OCI-LY7 (cell line): Measurements from ENCODE around the gene TFIP11. TPM values are rescaled to one million over a fixed set of nuclear protein-coding genes. Genes with fewer than 3 reads are reported as not detected.
A peak's percentile ranks its signal among the peaks of the same experiment; 100 is the strongest.

Experiments used
- BruUV-seq: library from RNA; stranded (reverse); fragments of 400-500 nt; replicated peaks from 2 replicates; lab custom pipeline; 2021; lab: Mats Ljungman, UMichigan
- CTCF ChIA-PET: fragments of 300-600 bp; sonication (Branson Sonifier 250); formaldehyde crosslinking; loops from one replicate; lab custom pipeline; 2022; ENCODE audit warnings: antibody characterized with exemption; ENCODE audit not compliant: unreplicated experiment; lab: Charles Lee
- POLR2A ChIA-PET: fragments of 300-600 bp; sonication (Branson Sonifier 250); formaldehyde crosslinking; loops from one replicate; lab custom pipeline; 2022; ENCODE audit warnings: antibody characterized with exemption; lab: Charles Lee
- DNase-seq: peaks from one replicate; pipeline ENCODE4 v3.0.0-alpha.2; 2015; ENCODE audit warnings: low spot score
- H2AFZ ChIP-seq: fragments of 200-600 bp; sonication (generic), shearing (Covaris generic); 2 replicates; pipeline ENCODE4 v1.6.1; 2014; ENCODE audit warnings: mild to moderate bottlenecking, antibody characterized with exemption, low read length, moderate library complexity
- H3K27ac ChIP-seq: fragments of 200-600 bp; sonication (generic); 2 replicates; pipeline ENCODE4 v1.5.1; 2014; ENCODE audit warnings: mixed run types, low read depth, mild to moderate bottlenecking, moderate library complexity, low read length, inconsistent platforms; ENCODE audit not compliant: poor library complexity, severe bottlenecking
- H3K36me3 ChIP-seq: fragments of 200-600 bp; sonication (generic); 2 replicates; pipeline ENCODE4 v1.6.1; 2014; ENCODE audit warnings: mild to moderate bottlenecking, antibody characterized with exemption, low read length, moderate library complexity, mixed read lengths; ENCODE audit not compliant: insufficient read depth
- H3K4me1 ChIP-seq: fragments of 200-600 bp; sonication (generic); 2 replicates; pipeline ENCODE4 v1.5.1; 2014; ENCODE audit warnings: mild to moderate bottlenecking, low read length; ENCODE audit not compliant: insufficient read depth, poor library complexity, severe bottlenecking
- H3K4me2 ChIP-seq: fragments of 200-600 bp; sonication (generic); 2 replicates; pipeline ENCODE4 v1.6.1; 2014; ENCODE audit warnings: mild to moderate bottlenecking, low read length
- H3K4me3 ChIP-seq: fragments of 200-600 bp; sonication (generic); 2 replicates; pipeline ENCODE4 v1.5.1; 2014; ENCODE audit warnings: mild to moderate bottlenecking, low read depth, low read length; ENCODE audit not compliant: poor library complexity, severe bottlenecking
- H3K79me2 ChIP-seq: fragments of 200-600 bp; sonication (generic); 2 replicates; pipeline ENCODE4 v1.6.1; 2016; ENCODE audit warnings: low read depth, mild to moderate bottlenecking, low read length, moderate library complexity, mixed read lengths; ENCODE audit not compliant: insufficient read depth
- H3K9me2 ChIP-seq: fragments of 200-600 bp; sonication (generic); 2 replicates; pipeline ENCODE4 v1.6.1; 2016; ENCODE audit warnings: mild to moderate bottlenecking, low read length, mixed read lengths; ENCODE audit not compliant: insufficient read depth
- H3K9me3 ChIP-seq: fragments of 200-600 bp; sonication (generic); 2 replicates; pipeline ENCODE4 v1.6.1; 2014; ENCODE audit warnings: mild to moderate bottlenecking, mixed run types, low read length, mixed read lengths
- H4K20me1 ChIP-seq: fragments of 200-600 bp; sonication (generic); 2 replicates; pipeline ENCODE4 v1.6.1; 2014; ENCODE audit warnings: mild to moderate bottlenecking, antibody characterized with exemption, low read length, moderate library complexity, mixed read lengths; ENCODE audit not compliant: insufficient read depth
- CTCF ChIP-seq: fragments of 200-600 bp; sonication (generic); conservative IDR thresholded peaks from 2 replicates; pipeline ENCODE4 v1.5.1; 2014; ENCODE audit warnings: mild to moderate bottlenecking, antibody characterized with exemption, low read length, moderate library complexity, mixed read lengths
- EZH2phosphoT487 ChIP-seq: fragments of 200-600 bp; sonication (generic); IDR thresholded peaks from 2 replicates; pipeline ENCODE4 v1.6.1; 2018; ENCODE audit warnings: low read depth, borderline replicate concordance, mild to moderate bottlenecking, mixed run types, antibody characterized with exemption, low read length, moderate library complexity, mixed read lengths
- intact Hi-C: fragments of 100-400 bp; cut with micrococcal nuclease; formaldehyde crosslinking; loops from one replicate; pipeline ENCODE4 v1.10.0; 2022; ENCODE audit not compliant: unreplicated experiment
- total RNA-seq, 2 experiments: library from RNA; depleted of rRNA in 1 of 2; stranded (reverse); fragments of >200 nt in 1 of 2; shearing (Covaris generic) in 1 of 2; gene quantifications; 2 replicates each; pipeline ENCODE4 v1.2.3, GENCODE V29; 2014 to 2022

Gene TFIP11
- total RNA-seq, 2 experiments from 2014 or later: 45.2 to 54.5 TPM

DNA sequence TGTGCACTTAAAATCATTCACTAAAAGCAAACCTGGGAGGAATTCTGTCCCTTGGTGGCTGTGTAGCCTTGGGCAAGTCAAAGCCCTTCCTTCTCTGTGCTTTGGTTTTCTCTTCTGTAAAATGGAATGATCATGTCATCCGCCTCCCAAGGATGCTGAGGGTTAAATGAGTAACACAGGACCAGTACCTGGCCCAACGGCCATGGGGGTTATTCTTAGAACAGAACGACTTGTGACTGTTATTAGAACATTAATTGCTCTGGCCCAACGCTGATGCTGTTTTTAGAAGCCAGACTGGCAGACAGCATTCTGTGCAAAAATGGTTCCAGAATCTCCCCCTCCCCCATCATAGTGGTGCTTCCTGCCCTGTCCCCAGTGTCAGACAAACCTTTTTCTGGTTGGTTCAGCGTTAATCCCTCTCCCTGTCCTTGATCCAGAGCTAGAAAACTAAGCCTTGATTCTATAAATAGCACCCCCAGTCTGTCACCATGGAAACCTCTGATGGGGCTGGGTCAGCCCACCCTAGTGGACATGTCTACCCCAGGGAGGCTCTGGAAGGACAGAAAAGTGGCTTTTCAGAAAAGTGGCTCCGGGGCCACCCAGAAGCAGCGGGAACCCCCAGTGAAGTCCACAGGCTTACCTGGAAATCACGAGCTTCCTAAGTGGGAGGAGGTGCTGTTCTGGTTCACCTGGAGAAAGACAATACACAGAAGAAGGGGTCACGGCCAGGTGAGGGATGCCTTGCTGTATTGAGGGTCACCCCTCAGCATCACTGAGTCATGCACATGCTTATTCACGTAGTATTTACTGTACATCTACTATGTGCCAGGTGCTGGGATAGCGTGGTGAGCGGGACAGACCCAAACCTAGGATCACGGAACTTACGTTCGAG lies 15.5 kb upstream of the TFIP11 start:
- peak overlapping the region; percentile 5 for H3K27ac ChIP-seq
- intact Hi-C loops: no loop called here
- TF ChIP-seq EZH2phosphoT487 (no peak), CTCF (no peak)
- POLR2A ChIA-PET: interaction anchor here (1.4 kb wide), 1 partner anchor 13 kb away, joined by 3 read pairs; no protein-coding TSS in a partner anchor
- H3K9me2 ChIP-seq: no peaks in the 10 kb centered on the region
- H3K4me1 ChIP-seq: peaks cover 32% of the 10 kb centered on the region
- CTCF ChIA-PET: no interaction called here
- H3K79me2 ChIP-seq: no peaks in the 10 kb centered on the region
- peaks cover 50% of the 10 kb centered on the region; the same call in 1 of the 2 replicates for H3K36me3 ChIP-seq
- BruUV-seq: no TSS peak
- no peaks in the 10 kb centered on the region for H4K20me1 ChIP-seq
- H2AFZ ChIP-seq: no peak overlapping the region
- peak overlapping the region; percentile 15; the same call in 1 of the 2 replicates for H3K4me2 ChIP-seq
- H3K4me3 ChIP-seq: no peak overlapping the region
- H3K9me3 ChIP-seq: no peaks in the 10 kb centered on the region
- DNase-seq: no peak

- Histone ChIP-seq H3K4me3 (no peak overlapping the region), H4K20me1 (no peaks in the 10 kb centered on the region), H3K27ac (peak overlapping the region; percentile 5), H3K36me3 (peaks cover 45% of the 10 kb centered on the region; the same call in 1 of the 2 replicates), H2AFZ (no peak overlapping the region), H3K9me3 (no peaks in the 10 kb centered on the region), H3K4me1 (peaks cover 26% of the 10 kb centered on the region), H3K79me2 (no peaks in the 10 kb centered on the region), H3K9me2 (no peaks in the 10 kb centered on the region), H3K4me2 (no peak overlapping the region)
- TF ChIP-seq EZH2phosphoT487 (no peak), CTCF (no peak)
- BruUV-seq: no TSS peak
- no peak for DNase-seq
- ChIA-PET CTCF (no interaction called here), POLR2A (interaction anchor here (1.4 kb wide), 1 partner anchor 12 kb away, joined by 3 read pairs; no protein-coding TSS in a partner anchor)
- intact Hi-C loops: no loop called here
These were observed 14.9 kb upstream of the TFIP11 start for GRCh38 chr22:26527167-26527566.
